HL-60 (cell line): ENCODE data around the gene PHC1.

Source experiments
- CTCF ChIP-seq: IDR thresholded peaks from one replicate; pipeline ENCODE4 v1.5.1; 2011; ENCODE audit warnings: low read length, control low read depth, inconsistent platforms; ENCODE audit not compliant: insufficient read depth
- GABPA ChIP-seq: IDR thresholded peaks from 2 replicates; pipeline ENCODE4 v1.6.1; 2012; ENCODE audit warnings: low read depth
- POLR2AphosphoS5 ChIP-seq: IDR thresholded peaks from 2 replicates; pipeline ENCODE4 v1.6.1; 2012; ENCODE audit warnings: low read depth
- REST ChIP-seq: IDR thresholded peaks from 2 replicates; pipeline ENCODE4 v1.6.1; 2012; ENCODE audit warnings: low read depth; ENCODE audit not compliant: insufficient replicate concordance

DNA sequence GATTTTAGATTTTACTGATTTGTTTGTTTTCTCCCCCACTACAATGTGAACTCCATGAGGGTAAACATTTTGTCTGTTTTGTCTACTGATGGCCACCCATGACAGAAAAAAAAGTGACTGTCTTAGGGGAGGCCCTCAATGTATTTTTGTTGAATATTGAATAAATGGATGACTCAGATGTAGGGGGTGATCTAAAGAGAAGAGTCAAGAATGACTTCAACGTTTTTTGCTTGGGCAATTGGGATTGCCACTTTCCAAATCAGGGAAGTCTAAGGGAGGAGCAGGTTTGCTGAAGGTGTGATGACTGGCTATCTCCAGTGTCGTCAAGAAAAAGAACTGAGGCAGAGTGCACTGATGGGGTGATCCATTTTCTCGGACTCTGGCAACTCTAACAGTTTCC, 10.7 kb upstream of the PHC1 start:
- no peak for TF ChIP-seq CTCF
- no peak for TF ChIP-seq POLR2AphosphoS5
- TF ChIP-seq GABPA, result no peak
- TF ChIP-seq REST, result no peak
